Stimulated activated naive B cell treated with anti-CD40 and anti-IgM and Interleukin-4, amounts not matched to agents 10 μg/mL and 1 μg/mL and 100 μg/mL, for 72 hours (primary cell): ENCODE results near the gene TADA3.

Experiments
- ATAC-seq, 2 donors: fragments of 150-1000 bp; cut with Tn5 transposase; replicated peaks; 2 replicates each; pipeline ENCODE4 v1.10.0; 2021; ENCODE audit warnings: moderate library complexity in 1 of 2
- DNase-seq: peaks from one replicate; pipeline ENCODE4 v3.0.0; 2021
- H3K27ac Mint-ChIP-seq: one replicate; pipeline ENCODE4 v1.8.0; 2022; ENCODE audit warnings: mild to moderate bottlenecking, mixed read lengths
- H3K27me3 Mint-ChIP-seq, 2 donors: one replicate each; pipeline ENCODE4 v1.8.0; 2022; ENCODE audit warnings: mixed read lengths in 2 of 2
- H3K36me3 Mint-ChIP-seq, 2 donors: one replicate each; pipeline ENCODE4 v1.8.0; 2022; ENCODE audit warnings: mixed read lengths in 2 of 2, mild to moderate bottlenecking in 1 of 2
- H3K4me1 Mint-ChIP-seq, 2 donors: one replicate each; pipeline ENCODE4 v1.8.0; 2022; ENCODE audit warnings: mixed read lengths in 2 of 2, mild to moderate bottlenecking in 1 of 2
- H3K4me3 Mint-ChIP-seq, 2 donors: one replicate each; pipeline ENCODE4 v1.8.0; 2022; ENCODE audit warnings: mild to moderate bottlenecking in 2 of 2, mixed read lengths in 2 of 2, moderate library complexity in 1 of 2
- H3K9me3 Mint-ChIP-seq, 2 donors: one replicate each; pipeline ENCODE4 v1.8.0; 2022; ENCODE audit warnings: mixed read lengths in 2 of 2, mild to moderate bottlenecking in 1 of 2

Gene TADA3

DNA sequence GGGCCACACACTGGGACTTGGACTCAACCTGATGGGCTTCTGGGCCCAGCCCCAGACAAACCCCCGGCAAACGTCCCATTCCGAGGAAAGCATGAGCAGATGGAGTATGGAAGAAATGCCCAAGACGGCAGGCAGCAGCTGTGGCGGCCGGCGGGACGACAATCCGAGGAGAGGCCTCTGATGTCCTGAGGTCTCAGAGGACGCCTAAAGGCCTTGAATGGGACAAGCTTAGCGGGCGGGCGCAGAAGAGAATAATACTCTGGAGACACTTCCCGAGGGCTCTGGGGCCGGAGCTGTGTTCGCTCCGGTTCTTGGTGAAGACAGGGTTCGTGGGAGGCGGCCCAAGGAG, 43.0 kb downstream of the TADA3 start:
- H3K27ac Mint-ChIP-seq: peak overlapping the region; percentile 97
- ATAC-seq: no peak
- no peak for DNase-seq
- H3K4me3 Mint-ChIP-seq: peak overlapping the region; percentile 86 to 99
- H3K4me1 Mint-ChIP-seq: peaks cover 40 to 68% of the 10 kb centered on the region in 2 donors
- H3K9me3 Mint-ChIP-seq: no peaks in the 10 kb centered on the region
- H3K27me3 Mint-ChIP-seq: no peaks in the 10 kb centered on the region
- peaks cover 34 to 67% of the 10 kb centered on the region in 2 donors for H3K36me3 Mint-ChIP-seq

DNA sequence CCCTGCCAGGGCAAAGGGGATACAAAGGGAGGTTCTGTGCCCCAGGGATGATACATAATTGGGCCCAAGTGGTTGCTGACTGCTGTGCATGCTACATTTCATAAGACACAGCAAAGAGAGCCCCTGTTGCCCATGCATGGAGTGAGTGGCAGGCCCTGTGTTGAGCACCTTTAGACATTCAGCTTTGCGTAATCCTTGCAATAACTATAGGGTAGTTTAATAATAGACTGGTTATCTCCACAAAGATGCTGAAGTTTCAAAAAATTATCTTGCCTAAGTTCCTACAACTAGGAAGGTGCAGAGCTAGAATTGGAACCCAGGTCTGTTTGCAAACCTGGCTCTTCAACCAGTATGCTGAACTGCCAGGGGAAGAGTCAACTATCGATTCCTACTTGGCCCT, 44.2 kb downstream of the TADA3 start:
- Mint-ChIP-seq H3K4me3 (no peak overlapping the region), H3K9me3 (no peaks in the 10 kb centered on the region), H3K36me3 (peaks cover 40 to 72% of the 10 kb centered on the region in 2 donors), H3K4me1 (peaks cover 38 to 59% of the 10 kb centered on the region in 2 donors), H3K27ac (peak overlapping the region; percentile 56), H3K27me3 (no peaks in the 10 kb centered on the region)
- ATAC-seq (no peak), DNase-seq (no peak)

- DNase-seq (peak; percentile 39), ATAC-seq (peak; percentile 24 to 35)
- peak overlapping the region; percentile 56 for H3K27ac Mint-ChIP-seq
- H3K36me3 Mint-ChIP-seq: peaks cover 45 to 72% of the 10 kb centered on the region in 2 donors
- peaks cover 32 to 52% of the 10 kb centered on the region in 2 donors for H3K4me1 Mint-ChIP-seq
- H3K9me3 Mint-ChIP-seq: no peaks in the 10 kb centered on the region
- no peaks in the 10 kb centered on the region for H3K27me3 Mint-ChIP-seq
- no peak overlapping the region for H3K4me3 Mint-ChIP-seq
Observed at GRCh38 chr3:9747267-9747666, 45.0 kb downstream of the TADA3 start.

GRCh38 chr3:9746330-9746729, 45.9 kb downstream of the TADA3 start:
- peaks cover 23 to 43% of the 10 kb centered on the region in 2 donors for H3K4me1 Mint-ChIP-seq
- H3K27me3 Mint-ChIP-seq: no peaks in the 10 kb centered on the region
- H3K27ac Mint-ChIP-seq: peak overlapping the region; percentile 14
- ATAC-seq (no peak), DNase-seq (no peak)
- peaks cover 43 to 68% of the 10 kb centered on the region in 2 donors for H3K36me3 Mint-ChIP-seq
- H3K4me3 Mint-ChIP-seq: no peak overlapping the region
- no peaks in the 10 kb centered on the region for H3K9me3 Mint-ChIP-seq

GRCh38 chr3:9745521-9745920, 46.8 kb downstream of the TADA3 start:
- no peak overlapping the region for H3K27ac Mint-ChIP-seq
- DNase-seq (no peak), ATAC-seq (no peak)
- H3K36me3 Mint-ChIP-seq: peaks cover 49 to 76% of the 10 kb centered on the region in 2 donors
- no peaks in the 10 kb centered on the region for H3K27me3 Mint-ChIP-seq
- no peaks in the 10 kb centered on the region for H3K9me3 Mint-ChIP-seq
- peaks cover 20 to 35% of the 10 kb centered on the region in 2 donors for H3K4me1 Mint-ChIP-seq
- no peak overlapping the region for H3K4me3 Mint-ChIP-seq

DNA sequence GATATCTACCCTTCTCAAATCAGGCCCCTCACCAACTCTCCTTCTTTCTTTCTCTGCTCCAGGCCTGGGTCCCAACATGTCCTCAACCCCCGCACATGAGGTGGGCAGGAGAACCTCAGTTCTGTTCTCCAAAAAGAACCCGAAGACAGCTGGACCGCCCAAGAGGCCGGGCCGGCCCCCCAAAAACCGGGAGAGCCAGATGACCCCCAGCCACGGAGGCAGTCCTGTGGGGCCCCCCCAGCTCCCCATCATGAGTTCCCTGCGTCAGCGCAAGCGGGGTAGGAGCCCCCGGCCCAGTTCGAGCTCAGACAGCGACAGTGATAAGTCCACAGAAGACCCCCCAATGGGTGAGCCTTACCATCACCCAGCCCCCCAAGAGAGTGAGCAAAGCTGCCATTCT, 48.1 kb downstream of the TADA3 start:
- peaks cover 14 to 24% of the 10 kb centered on the region in 2 donors for H3K4me1 Mint-ChIP-seq
- DNase-seq: no peak
- H3K9me3 Mint-ChIP-seq: no peaks in the 10 kb centered on the region
- H3K27me3 Mint-ChIP-seq: no peaks in the 10 kb centered on the region
- peaks cover 53 to 80% of the 10 kb centered on the region in 2 donors for H3K36me3 Mint-ChIP-seq
- no peak overlapping the region for H3K27ac Mint-ChIP-seq
- H3K4me3 Mint-ChIP-seq: no peak overlapping the region
- ATAC-seq: no peak

GRCh38 chr3:9743548-9743947, 48.7 kb downstream of the TADA3 start:
- H3K36me3 Mint-ChIP-seq: peaks cover 54 to 80% of the 10 kb centered on the region in 2 donors
- no peak overlapping the region for H3K4me3 Mint-ChIP-seq
- H3K4me1 Mint-ChIP-seq: peaks cover 12 to 23% of the 10 kb centered on the region in 2 donors
- H3K27ac Mint-ChIP-seq: no peak overlapping the region
- ATAC-seq: no peak
- no peak for DNase-seq
- H3K9me3 Mint-ChIP-seq: no peaks in the 10 kb centered on the region
- no peaks in the 10 kb centered on the region for H3K27me3 Mint-ChIP-seq

DNA sequence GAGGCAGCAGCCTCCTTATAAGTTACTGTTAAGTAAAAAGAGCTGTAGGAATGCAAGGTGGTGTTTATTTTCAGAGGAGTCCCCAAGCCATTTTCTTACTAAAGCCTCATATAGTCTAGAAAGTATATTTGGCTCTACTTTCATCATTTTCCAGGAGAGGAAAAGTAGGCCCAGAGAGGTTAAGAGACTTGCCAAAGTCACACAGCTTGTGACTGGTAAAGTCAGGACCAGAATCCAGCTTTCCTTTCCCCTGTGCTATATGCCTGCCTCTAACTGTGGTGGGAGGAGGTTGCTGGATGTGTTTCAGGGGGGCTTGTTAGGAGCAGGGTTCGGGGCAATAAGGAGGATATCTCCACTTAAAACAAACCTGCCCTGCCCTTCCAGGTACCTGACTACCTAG, 49.7 kb downstream of the TADA3 start:
- Mint-ChIP-seq H3K27ac (no peak overlapping the region), H3K36me3 (peaks cover 57 to 78% of the 10 kb centered on the region in 2 donors), H3K27me3 (no peaks in the 10 kb centered on the region), H3K4me1 (peaks cover 12 to 22% of the 10 kb centered on the region in 2 donors), H3K9me3 (no peaks in the 10 kb centered on the region), H3K4me3 (no peak overlapping the region)
- DNase-seq (no peak), ATAC-seq (no peak)

GRCh38 chr3:9739181-9739580, 53.1 kb downstream of the TADA3 start:
- no peaks in the 10 kb centered on the region for H3K9me3 Mint-ChIP-seq
- H3K4me1 Mint-ChIP-seq: peaks cover 16 to 36% of the 10 kb centered on the region in 2 donors
- ATAC-seq (no peak), DNase-seq (no peak)
- no peaks in the 10 kb centered on the region for H3K27me3 Mint-ChIP-seq
- no peak overlapping the region for H3K27ac Mint-ChIP-seq
- no peak overlapping the region for H3K4me3 Mint-ChIP-seq
- peaks cover 61 to 68% of the 10 kb centered on the region in 2 donors for H3K36me3 Mint-ChIP-seq

GRCh38 chr3:9736831-9737230, 55.4 kb downstream of the TADA3 start:
- H3K4me3 Mint-ChIP-seq: no peak overlapping the region
- H3K4me1 Mint-ChIP-seq: peaks cover 33 to 57% of the 10 kb centered on the region in 2 donors

GRCh38 chr3:9732740-9733115, 59.5 kb downstream of the TADA3 start:
- ATAC-seq (no peak), DNase-seq (no peak)
- peaks cover 21 to 36% of the 10 kb centered on the region in 2 donors for H3K36me3 Mint-ChIP-seq
- H3K4me3 Mint-ChIP-seq: peak overlapping the region; percentile 87 to 92
- H3K27ac Mint-ChIP-seq: peak overlapping the region; percentile 99
- no peaks in the 10 kb centered on the region for H3K27me3 Mint-ChIP-seq
- H3K4me1 Mint-ChIP-seq: peaks cover 39 to 66% of the 10 kb centered on the region in 2 donors
- no peaks in the 10 kb centered on the region for H3K9me3 Mint-ChIP-seq

More at GRCh38 chr3:9736831-9737230, 55.4 kb downstream of the TADA3 start:
- ATAC-seq (no peak), DNase-seq (no peak)
- Mint-ChIP-seq H3K27ac (peak overlapping the region; percentile 47), H3K36me3 (peaks cover 47 to 66% of the 10 kb centered on the region in 2 donors), H3K9me3 (no peaks in the 10 kb centered on the region), H3K27me3 (no peaks in the 10 kb centered on the region)

DNA sequence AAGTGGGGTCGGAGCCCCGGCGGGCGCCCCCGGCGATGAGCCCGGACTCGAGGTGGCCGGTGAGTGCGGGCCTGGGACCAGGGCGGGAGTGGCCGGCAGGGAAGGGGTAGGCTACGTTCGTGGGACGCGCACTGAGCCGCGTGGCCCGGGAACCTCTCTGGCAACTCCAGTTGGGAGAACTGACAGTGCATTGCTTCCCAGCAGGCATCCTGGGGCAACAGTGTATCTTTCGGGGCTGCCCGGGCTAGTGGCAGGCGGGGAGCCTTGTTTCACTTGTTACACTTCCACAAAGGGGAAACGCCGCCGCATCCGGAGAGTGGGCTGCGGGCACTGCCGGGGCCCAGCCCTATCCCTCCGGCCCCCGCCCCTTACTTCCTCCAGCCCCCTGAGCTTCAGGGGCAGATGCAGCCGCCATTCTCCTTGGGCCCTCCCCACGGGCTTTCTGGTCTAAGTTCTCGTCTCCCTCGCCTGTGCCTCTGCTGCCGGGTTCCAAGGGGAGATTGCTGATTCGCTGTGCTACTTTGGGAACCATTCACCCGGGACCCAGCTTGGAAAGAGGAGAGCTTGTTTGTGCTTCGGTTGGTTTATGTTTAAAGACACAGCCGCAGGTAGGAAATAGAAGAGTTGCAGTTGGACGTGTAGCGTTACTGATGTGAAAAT, 60.1 kb downstream of the TADA3 start:
- DNase-seq: peak; percentile 45
- peak overlapping the region; percentile 99 for H3K27ac Mint-ChIP-seq
- no peaks in the 10 kb centered on the region for H3K27me3 Mint-ChIP-seq
- H3K4me1 Mint-ChIP-seq: peaks cover 44 to 67% of the 10 kb centered on the region in 2 donors
- peak overlapping the region; percentile 87 to 92 for H3K4me3 Mint-ChIP-seq
- peaks cover 19 to 36% of the 10 kb centered on the region in 2 donors for H3K36me3 Mint-ChIP-seq
- peak; percentile 17 to 21 for ATAC-seq
- H3K9me3 Mint-ChIP-seq: no peaks in the 10 kb centered on the region

DNA sequence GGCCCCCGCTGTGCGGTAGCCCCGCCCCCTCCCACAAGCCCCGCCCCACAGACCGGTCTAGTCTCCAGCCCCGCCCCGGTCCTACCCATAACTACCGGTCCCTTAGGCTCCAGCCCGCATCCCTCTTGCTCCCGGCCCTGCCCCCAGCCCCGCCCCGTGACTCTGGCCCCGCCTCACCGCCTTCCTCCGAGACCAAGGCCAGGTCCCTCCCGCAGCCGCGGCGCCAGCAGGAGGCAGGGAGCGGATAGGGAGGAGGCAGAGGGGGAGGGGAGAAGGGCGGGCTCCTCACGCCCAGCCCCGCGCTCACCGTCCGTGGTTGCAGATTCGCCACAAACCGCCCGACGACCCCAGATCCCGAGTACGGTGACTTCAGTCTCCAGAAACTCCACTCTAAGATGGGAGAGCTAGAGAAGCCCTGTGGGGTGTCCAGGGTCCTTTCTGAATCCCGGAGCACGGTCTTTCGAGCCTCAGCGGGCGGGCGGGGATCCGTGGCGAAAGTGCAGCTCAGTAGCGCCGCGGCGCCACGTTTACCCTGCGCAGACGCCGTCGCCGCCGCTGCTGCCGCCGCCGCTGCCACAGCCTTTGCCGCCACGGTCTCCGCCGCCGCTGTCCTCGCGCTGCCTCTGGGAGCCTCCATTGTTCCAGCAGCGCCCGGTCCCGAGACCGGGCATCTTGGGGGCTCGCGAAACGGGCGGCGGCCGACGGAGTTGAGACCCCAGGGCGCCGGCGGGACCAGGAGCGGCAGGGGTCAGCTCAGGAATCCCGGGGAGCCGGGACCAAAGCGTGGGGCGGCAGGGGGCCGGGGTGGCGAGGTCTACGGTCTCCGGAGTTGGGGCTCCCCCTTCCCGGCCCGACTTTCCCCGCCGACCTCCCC, 60.8 kb downstream of the TADA3 start, which contains the start of gene BRPF1:
Gene BRPF1, plus strand, starts transcription at position 530 of the 874 bp plus-strand sequence. CDS start 2,406 bp downstream, outside the sequence.
- H3K4me1 Mint-ChIP-seq: peaks cover 45 to 67% of the 10 kb centered on the region in 2 donors
- peaks cover 14 to 32% of the 10 kb centered on the region in 2 donors for H3K36me3 Mint-ChIP-seq
- peak within 1 kb of the TSS; percentile 87 to 94 for H3K4me3 Mint-ChIP-seq
- no peaks in the 10 kb centered on the region for H3K27me3 Mint-ChIP-seq
- peak; percentile 95 to 96 for ATAC-seq
- H3K27ac Mint-ChIP-seq: peak within 1 kb of the TSS; percentile 99
- peak; percentile 95 for DNase-seq
- no peaks in the 10 kb centered on the region for H3K9me3 Mint-ChIP-seq

GRCh38 chr3:9730657-9731205, 61.5 kb downstream of the TADA3 start:
- ATAC-seq (peak; percentile 45 to 46), DNase-seq (no peak)
- peak overlapping the region; percentile 99 for H3K27ac Mint-ChIP-seq
- no peaks in the 10 kb centered on the region for H3K9me3 Mint-ChIP-seq
- peak overlapping the region; percentile 87 to 94 for H3K4me3 Mint-ChIP-seq
- H3K4me1 Mint-ChIP-seq: peaks cover 42 to 62% of the 10 kb centered on the region in 2 donors
- peaks cover 10 to 28% of the 10 kb centered on the region in 2 donors for H3K36me3 Mint-ChIP-seq
- H3K27me3 Mint-ChIP-seq: no peaks in the 10 kb centered on the region
